Right atrium auricular region (tissue), 2 donors: ENCODE data around the gene RET. TPM values are rescaled to one million over a fixed set of nuclear protein-coding genes. Genes with fewer than 3 reads are reported as not detected.
A peak's percentile ranks its signal among the peaks of the same experiment; 100 is the strongest.

ENCODE experiments used
- DNase-seq: peaks from one replicate; pipeline ENCODE4 v3.0.0-alpha.2; 2019; ENCODE audit warnings: low spot score
- H3K27ac ChIP-seq, 2 donors: fragments of 200-600 bp; sonication (generic); 1 replicate in 1 of 2; 2 replicates in 1 of 2; pipeline ENCODE4 v1.5.1; 2016 to 2019
- H3K27me3 ChIP-seq, 2 donors: fragments of 200-600 bp; sonication (generic); one replicate each; pipeline versions ENCODE4 v1.5.1 to v1.6.0; 2017 to 2019
- H3K36me3 ChIP-seq: fragments of 200-600 bp; sonication (generic); one replicate; pipeline ENCODE4 v1.5.1; 2016
- H3K4me1 ChIP-seq, 2 donors: fragments of 200-600 bp; sonication (generic); one replicate each; pipeline versions ENCODE4 v1.5.1 to v1.6.0; 2017 to 2019
- H3K4me3 ChIP-seq, 2 donors: fragments of 200-600 bp; sonication (generic); 1 replicate in 1 of 2; 2 replicates in 1 of 2; pipeline ENCODE4 v1.5.1; 2017 to 2019; ENCODE audit warnings: mild to moderate bottlenecking in 1 of 2, moderate library complexity in 1 of 2
- H3K9me3 ChIP-seq, 2 donors: fragments of 200-600 bp; sonication (generic); one replicate each; pipeline ENCODE4 v1.5.1; 2019
- CTCF ChIP-seq, 2 donors: fragments of 200-600 bp; sonication (generic); IDR thresholded peaks; one replicate each; pipeline ENCODE4 v1.5.1; 2019; ENCODE audit warnings: antibody characterized with exemption in 2 of 2
- total RNA-seq, 2 donors: library from RNA; depleted of rRNA; stranded (reverse); fragments of >200 nt; gene quantifications; one replicate each; pipeline ENCODE4 v1.1.0, GENCODE V29; 2016

RET gene
- total RNA-seq, 2 donors from 2014 or later: 0.12 to 0.44 TPM

GRCh38 chr10:43166207-43166879 lies 89.5 kb downstream of the RET start:
- H3K9me3 ChIP-seq: no peaks in the 10 kb centered on the region
- no peak overlapping the region for H3K27ac ChIP-seq
- DNase-seq: no peak
- H3K4me1 ChIP-seq: peaks cover 0 to 5% of the 10 kb centered on the region in 2 donors
- H3K4me3 ChIP-seq: no peak overlapping the region
- peaks cover 24% of the 10 kb centered on the region for H3K36me3 ChIP-seq
- no peak for TF ChIP-seq CTCF (IDR thresholded peaks at IDR 0.05)
- no peaks in the 10 kb centered on the region for H3K27me3 ChIP-seq

- TF ChIP-seq CTCF (IDR thresholded peaks at IDR 0.05): no peak
- no peak overlapping the region for H3K27ac ChIP-seq
- H3K4me1 ChIP-seq: peaks cover 0 to 10% of the 10 kb centered on the region in 2 donors
- H3K36me3 ChIP-seq: peaks cover 18% of the 10 kb centered on the region
- H3K4me3 ChIP-seq: no peak overlapping the region
- no peak for DNase-seq
- no peaks in the 10 kb centered on the region for H3K9me3 ChIP-seq
- no peaks in the 10 kb centered on the region for H3K27me3 ChIP-seq
Observed at GRCh38 chr10:43166880-43167497, 90.1 kb downstream of the RET start.

DNA sequence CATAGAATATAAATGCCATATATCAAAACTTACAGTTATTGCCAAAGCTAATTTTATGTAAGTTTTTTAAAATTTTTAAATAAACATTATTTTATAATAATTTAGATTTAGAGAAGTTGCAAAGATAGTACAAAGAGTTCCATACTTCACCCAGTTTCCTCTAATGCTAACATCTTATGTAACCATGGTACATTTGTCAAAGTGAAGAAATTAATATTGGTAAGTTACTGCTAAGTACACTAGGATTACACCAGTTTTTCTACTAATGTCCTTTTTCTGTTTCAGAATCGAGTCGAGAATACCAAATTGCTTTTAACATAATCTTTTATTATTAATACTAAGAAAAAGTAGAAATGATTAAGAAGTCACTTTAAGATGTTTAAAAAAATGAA lies 90.6 kb downstream of the RET start:
- Histone ChIP-seq H3K27me3 (no peaks in the 10 kb centered on the region), H3K4me3 (no peak overlapping the region), H3K4me1 (peaks cover 0 to 15% of the 10 kb centered on the region in 2 donors), H3K27ac (no peak overlapping the region), H3K9me3 (no peaks in the 10 kb centered on the region), H3K36me3 (peaks cover 18% of the 10 kb centered on the region)
- no peak for DNase-seq
- TF ChIP-seq CTCF (IDR thresholded peaks at IDR 0.05): no peak

DNA sequence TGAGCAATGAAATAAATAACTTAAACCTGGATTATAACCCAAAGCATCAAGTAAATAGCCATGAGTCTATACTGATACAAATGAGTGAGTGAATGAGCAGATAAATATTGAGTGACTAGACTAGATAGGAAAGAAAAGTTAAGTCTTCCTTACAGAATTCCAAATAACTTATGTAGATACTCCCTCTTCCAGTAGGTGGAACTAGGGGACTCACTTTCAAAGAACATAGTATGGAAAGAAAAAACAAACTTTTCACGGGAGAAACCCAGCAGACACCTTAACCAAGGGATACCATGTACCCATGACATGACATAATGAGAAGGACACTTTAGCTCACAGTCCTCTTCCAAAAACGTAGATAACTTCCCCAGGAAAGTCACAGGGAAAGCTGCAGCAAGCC lies 93.6 kb downstream of the RET start:
- DNase-seq: no peak
- Histone ChIP-seq H3K4me1 (peaks cover 0 to 24% of the 10 kb centered on the region in 2 donors), H3K27me3 (no peaks in the 10 kb centered on the region), H3K9me3 (no peaks in the 10 kb centered on the region), H3K27ac (no peak overlapping the region), H3K4me3 (no peak overlapping the region), H3K36me3 (peaks cover 16% of the 10 kb centered on the region)
- peak in 1 of 2 donors; percentile 23 for TF ChIP-seq CTCF (IDR thresholded peaks at IDR 0.05)

GRCh38 chr10:43172645-43173044 lies 95.8 kb downstream of the RET start:
- Histone ChIP-seq H3K4me3 (no peak overlapping the region), H3K27me3 (no peaks in the 10 kb centered on the region), H3K9me3 (no peaks in the 10 kb centered on the region), H3K4me1 (peaks cover 0 to 25% of the 10 kb centered on the region in 2 donors), H3K36me3 (peaks cover 34% of the 10 kb centered on the region), H3K27ac (peak overlapping the region in 1 of 2 donors; percentile 61)
- DNase-seq: no peak
- TF ChIP-seq CTCF (IDR thresholded peaks at IDR 0.05): no peak
